HEK293 (cell line): ENCODE data around the gene PLCL2.

Experiments
- CTCF ChIA-PET: fragments of 350-600 bp; formaldehyde crosslinking; extraction: SDS; loops from one replicate; lab custom pipeline; 2021; ENCODE audit warnings: antibody characterized with exemption; lab: Yijun Ruan, JAX
- POLR2A ChIA-PET: fragments of 300-600 bp; formaldehyde crosslinking; extraction: SDS; loops from one replicate; lab custom pipeline; 2020; ENCODE audit warnings: antibody characterized with exemption, inconsistent platforms; lab: Yijun Ruan, JAX
- H3K27ac ChIP-seq: fragments of 200-500 bp; sonication (Bioruptor generic); 2 replicates; pipeline ENCODE4 v1.5.1; 2014; ENCODE audit warnings: low read depth, low read length, control low read depth, inconsistent platforms; ENCODE audit errors: extremely low read depth
- H3K36me3 ChIP-seq, 2 experiments: fragments of 200-500 bp in 1 of 2; sonication (Bioruptor generic) in 1 of 2; 1 replicate in 1 of 2; 2 replicates in 1 of 2; pipeline ENCODE4 v1.5.1; 2014 to 2017; ENCODE audit warnings: inconsistent platforms in 2 of 2, low read length in 2 of 2; ENCODE audit not compliant: control insufficient read depth in 2 of 2, insufficient read depth in 1 of 2
- H3K4me1 ChIP-seq: fragments of 200-500 bp; sonication (Bioruptor generic); 2 replicates; pipeline ENCODE4 v1.5.1; 2014; ENCODE audit warnings: mild to moderate bottlenecking, low read length, inconsistent platforms; ENCODE audit not compliant: control insufficient read depth, insufficient read depth
- H3K4me3 ChIP-seq: 2 replicates; pipeline ENCODE4 v1.5.1; 2011; ENCODE audit warnings: low read depth, mild to moderate bottlenecking, control low read depth, low read length, moderate library complexity
- H3K9me3 ChIP-seq: fragments of 200-500 bp; sonication (Bioruptor generic); 2 replicates; pipeline ENCODE4 v1.5.1; 2014; ENCODE audit warnings: low read depth, low read length, inconsistent platforms; ENCODE audit not compliant: control insufficient read depth, insufficient read depth
- HOXD13 ChIP-seq: sonication (generic); formaldehyde crosslinking; IDR thresholded peaks from 2 replicates; pipeline ENCODE4 v1.8.0; 2022; ENCODE audit warnings: missing genetic modification reagents, borderline replicate concordance
- KLF10 ChIP-seq: fragments of 450-650 bp; IDR thresholded peaks from 2 replicates; pipeline ENCODE4 v1.5.1; 2018; ENCODE audit warnings: missing biosample characterization, mild to moderate bottlenecking, missing genetic modification characterization
- KLF16 ChIP-seq: fragments of 450-650 bp; formaldehyde crosslinking; IDR thresholded peaks from 2 replicates; pipeline ENCODE4 v1.5.1; 2017; ENCODE audit warnings: missing biosample characterization, missing genetic modification characterization
- RBAK ChIP-seq: fragments of 450-650 bp; formaldehyde crosslinking; IDR thresholded peaks from 2 replicates; pipeline ENCODE4 v1.5.1; 2016; ENCODE audit warnings: missing biosample characterization, missing genetic modification characterization
- YY1 ChIP-seq: fragments of 450-650 bp; formaldehyde crosslinking; IDR thresholded peaks from 2 replicates; pipeline ENCODE4 v1.5.1; 2018; ENCODE audit warnings: missing biosample characterization, missing genetic modification characterization
- ZBTB1 ChIP-seq: fragments of 450-650 bp; formaldehyde crosslinking; IDR thresholded peaks from 2 replicates; pipeline ENCODE4 v1.5.1; 2016; ENCODE audit warnings: missing biosample characterization, missing genetic modification characterization
- ZBTB21 ChIP-seq: fragments of 450-650 bp; formaldehyde crosslinking; IDR thresholded peaks from 2 replicates; pipeline ENCODE4 v1.5.1; 2017; ENCODE audit warnings: missing biosample characterization, missing genetic modification characterization
- ZFHX2 ChIP-seq: fragments of 450-650 bp; formaldehyde crosslinking; conservative IDR thresholded peaks from 2 replicates; pipeline ENCODE4 v1.5.1; 2016; ENCODE audit warnings: missing biosample characterization, missing genetic modification characterization
- ZNF174 ChIP-seq: fragments of 450-650 bp; formaldehyde crosslinking; IDR thresholded peaks from 2 replicates; pipeline ENCODE4 v1.5.0; 2017; ENCODE audit warnings: missing biosample characterization, mild to moderate bottlenecking, missing genetic modification characterization
- ZNF354C ChIP-seq: fragments of 450-650 bp; formaldehyde crosslinking; IDR thresholded peaks from 2 replicates; pipeline ENCODE4 v1.5.1; 2016; ENCODE audit warnings: missing biosample characterization, missing genetic modification characterization, low read depth, borderline replicate concordance
- ZNF394 ChIP-seq: fragments of 450-650 bp; formaldehyde crosslinking; IDR thresholded peaks from 2 replicates; pipeline ENCODE4 v1.5.1; 2016; ENCODE audit warnings: missing biosample characterization, missing genetic modification characterization, mild to moderate bottlenecking, moderate library complexity, borderline replicate concordance
- ZNF433 ChIP-seq: fragments of 450-650 bp; formaldehyde crosslinking; IDR thresholded peaks from 2 replicates; pipeline ENCODE4 v1.5.1; 2016; ENCODE audit warnings: missing biosample characterization, missing genetic modification characterization, low read depth
- ZNF48 ChIP-seq: fragments of 450-650 bp; formaldehyde crosslinking; IDR thresholded peaks from 2 replicates; pipeline ENCODE4 v1.5.1; 2016; ENCODE audit warnings: missing biosample characterization, missing genetic modification characterization
- ZNF555 ChIP-seq: fragments of 450-650 bp; formaldehyde crosslinking; conservative IDR thresholded peaks from 2 replicates; pipeline ENCODE4 v1.5.1; 2017; ENCODE audit warnings: missing biosample characterization, mild to moderate bottlenecking, missing genetic modification characterization, inconsistent platforms
- ZNF596 ChIP-seq: fragments of 450-650 bp; IDR thresholded peaks from 2 replicates; pipeline ENCODE4 v1.5.0; 2018; ENCODE audit warnings: missing biosample characterization, mild to moderate bottlenecking, missing genetic modification characterization, moderate library complexity
- ZNF843 ChIP-seq: fragments of 450-650 bp; formaldehyde crosslinking; IDR thresholded peaks from 2 replicates; pipeline ENCODE4 v1.5.1; 2016; ENCODE audit warnings: missing biosample characterization, missing genetic modification characterization
- ZSCAN16 ChIP-seq: fragments of 450-650 bp; formaldehyde crosslinking; IDR thresholded peaks from 2 replicates; pipeline ENCODE4 v1.5.1; 2016; ENCODE audit warnings: missing biosample characterization, missing genetic modification characterization
- TF ChIP-seq, protein P1 (sequence below): fragments of 450-650 bp; formaldehyde crosslinking; IDR thresholded peaks from 2 replicates; pipeline ENCODE4 v1.5.1; 2017; ENCODE audit warnings: missing biosample characterization, missing genetic modification characterization
- TF ChIP-seq, protein P2 (sequence below): fragments of 450-650 bp; formaldehyde crosslinking; IDR thresholded peaks from 2 replicates; pipeline ENCODE4 v1.5.1; 2016; ENCODE audit warnings: missing biosample characterization, missing genetic modification characterization, borderline replicate concordance
- TF ChIP-seq, protein P3 (sequence below): fragments of 450-650 bp; formaldehyde crosslinking; IDR thresholded peaks from 2 replicates; pipeline ENCODE4 v1.5.1; 2016; ENCODE audit warnings: missing biosample characterization, missing genetic modification characterization
- TF ChIP-seq, protein P4 (sequence below): fragments of 450-650 bp; formaldehyde crosslinking; IDR thresholded peaks from 2 replicates; pipeline ENCODE4 v1.5.1; 2016; ENCODE audit warnings: missing biosample characterization, missing genetic modification characterization
- TF ChIP-seq, protein P5 (sequence below): fragments of 450-650 bp; formaldehyde crosslinking; IDR thresholded peaks from 2 replicates; pipeline ENCODE4 v1.5.0; 2017; ENCODE audit warnings: missing biosample characterization, missing genetic modification characterization, borderline replicate concordance

Gene PLCL2

DNA sequence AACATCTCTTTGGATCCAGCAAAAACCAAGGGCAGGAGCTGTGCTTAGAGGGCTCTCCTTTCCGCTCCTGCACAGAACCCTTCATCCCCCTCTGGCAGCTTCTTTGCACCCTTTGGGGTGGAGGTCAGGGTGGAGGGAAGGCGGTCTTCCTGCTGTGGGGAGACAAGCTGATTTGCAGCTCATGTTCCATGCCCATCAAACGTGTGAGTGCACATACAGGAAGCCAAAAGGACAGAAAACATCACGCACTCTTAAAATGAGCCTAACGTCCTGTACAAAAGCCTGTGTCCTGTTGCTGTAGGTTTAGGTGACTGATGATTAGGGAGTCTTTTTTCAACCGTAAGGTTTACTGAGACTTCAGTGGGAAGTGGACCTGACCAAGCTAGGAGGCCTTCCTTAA lies 195.2 kb downstream of the PLCL2 start:
- ChIA-PET POLR2A (no interaction called here), CTCF (no interaction called here)
- TF ChIP-seq, protein P1, sequence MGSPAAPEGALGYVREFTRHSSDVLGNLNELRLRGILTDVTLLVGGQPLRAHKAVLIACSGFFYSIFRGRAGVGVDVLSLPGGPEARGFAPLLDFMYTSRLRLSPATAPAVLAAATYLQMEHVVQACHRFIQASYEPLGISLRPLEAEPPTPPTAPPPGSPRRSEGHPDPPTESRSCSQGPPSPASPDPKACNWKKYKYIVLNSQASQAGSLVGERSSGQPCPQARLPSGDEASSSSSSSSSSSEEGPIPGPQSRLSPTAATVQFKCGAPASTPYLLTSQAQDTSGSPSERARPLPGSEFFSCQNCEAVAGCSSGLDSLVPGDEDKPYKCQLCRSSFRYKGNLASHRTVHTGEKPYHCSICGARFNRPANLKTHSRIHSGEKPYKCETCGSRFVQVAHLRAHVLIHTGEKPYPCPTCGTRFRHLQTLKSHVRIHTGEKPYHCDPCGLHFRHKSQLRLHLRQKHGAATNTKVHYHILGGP (tag by site-specific recombination) = no peak
- TF ChIP-seq ZSCAN16 (tag by site-specific recombination) (no peak), ZNF48 (tag by site-specific recombination) (no peak), ZNF843 (tag by site-specific recombination) (no peak), ZBTB1 (no peak), ZNF596 (tag by site-specific recombination) (no peak), RBAK (tag by site-specific recombination) (no peak), ZNF354C (tag by site-specific recombination) (no peak)
- TF ChIP-seq, protein P2, sequence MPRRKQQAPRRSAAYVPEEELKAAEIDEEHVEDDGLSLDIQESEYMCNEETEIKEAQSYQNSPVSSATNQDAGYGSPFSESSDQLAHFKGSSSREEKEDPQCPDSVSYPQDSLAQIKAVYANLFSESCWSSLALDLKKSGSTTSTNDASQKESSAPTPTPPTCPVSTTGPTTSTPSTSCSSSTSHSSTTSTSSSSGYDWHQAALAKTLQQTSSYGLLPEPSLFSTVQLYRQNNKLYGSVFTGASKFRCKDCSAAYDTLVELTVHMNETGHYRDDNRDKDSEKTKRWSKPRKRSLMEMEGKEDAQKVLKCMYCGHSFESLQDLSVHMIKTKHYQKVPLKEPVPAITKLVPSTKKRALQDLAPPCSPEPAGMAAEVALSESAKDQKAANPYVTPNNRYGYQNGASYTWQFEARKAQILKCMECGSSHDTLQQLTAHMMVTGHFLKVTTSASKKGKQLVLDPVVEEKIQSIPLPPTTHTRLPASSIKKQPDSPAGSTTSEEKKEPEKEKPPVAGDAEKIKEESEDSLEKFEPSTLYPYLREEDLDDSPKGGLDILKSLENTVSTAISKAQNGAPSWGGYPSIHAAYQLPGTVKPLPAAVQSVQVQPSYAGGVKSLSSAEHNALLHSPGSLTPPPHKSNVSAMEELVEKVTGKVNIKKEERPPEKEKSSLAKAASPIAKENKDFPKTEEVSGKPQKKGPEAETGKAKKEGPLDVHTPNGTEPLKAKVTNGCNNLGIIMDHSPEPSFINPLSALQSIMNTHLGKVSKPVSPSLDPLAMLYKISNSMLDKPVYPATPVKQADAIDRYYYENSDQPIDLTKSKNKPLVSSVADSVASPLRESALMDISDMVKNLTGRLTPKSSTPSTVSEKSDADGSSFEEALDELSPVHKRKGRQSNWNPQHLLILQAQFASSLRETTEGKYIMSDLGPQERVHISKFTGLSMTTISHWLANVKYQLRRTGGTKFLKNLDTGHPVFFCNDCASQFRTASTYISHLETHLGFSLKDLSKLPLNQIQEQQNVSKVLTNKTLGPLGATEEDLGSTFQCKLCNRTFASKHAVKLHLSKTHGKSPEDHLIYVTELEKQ (tag by site-specific recombination) = no peak
- Histone ChIP-seq H3K9me3 (no peaks in the 10 kb centered on the region), H3K36me3 (peaks cover 0 to 3% of the 10 kb centered on the region in 2 experiments; a peak in 1 of 3 replicates), H3K4me3 (no peak overlapping the region), H3K27ac (no peak overlapping the region), H3K4me1 (no peaks in the 10 kb centered on the region)

DNA sequence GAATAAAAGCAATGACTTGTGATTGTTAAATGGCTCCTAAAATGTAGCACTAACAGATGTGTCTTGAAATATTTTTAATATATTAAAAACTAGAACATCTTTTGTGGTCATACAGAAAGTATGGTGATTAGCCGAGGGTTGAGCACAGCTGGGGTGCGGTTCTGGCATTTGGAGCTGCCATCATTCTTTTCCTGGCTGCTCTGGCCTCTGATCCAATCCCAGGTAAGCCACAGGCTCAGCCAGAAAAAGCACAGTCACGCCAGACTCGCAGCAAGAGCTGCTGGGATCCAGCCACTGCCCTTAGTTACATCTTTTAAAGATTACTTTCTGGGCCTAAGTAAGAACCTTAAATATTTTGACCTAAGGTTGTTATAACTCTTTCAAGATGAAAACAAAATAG lies 196.8 kb downstream of the PLCL2 start:
- peaks cover 0 to 3% of the 10 kb centered on the region in 2 experiments; a peak in 1 of 3 replicates for H3K36me3 ChIP-seq
- ChIA-PET POLR2A (no interaction called here), CTCF (interaction anchor here (0.6 kb wide), 1 partner anchor 813 kb away, joined by 4 read pairs; no protein-coding TSS in a partner anchor)
- no peaks in the 10 kb centered on the region for H3K9me3 ChIP-seq
- TF ChIP-seq, protein P1 (tag by site-specific recombination) = no peak
- TF ChIP-seq YY1 = no peak
- TF ChIP-seq HOXD13 (CRISPR knock-in tag) = no peak
- TF ChIP-seq ZNF394 (tag by site-specific recombination) = no peak
- no peak for TF ChIP-seq ZFHX2 (tag by site-specific recombination)
- TF ChIP-seq, protein P3, sequence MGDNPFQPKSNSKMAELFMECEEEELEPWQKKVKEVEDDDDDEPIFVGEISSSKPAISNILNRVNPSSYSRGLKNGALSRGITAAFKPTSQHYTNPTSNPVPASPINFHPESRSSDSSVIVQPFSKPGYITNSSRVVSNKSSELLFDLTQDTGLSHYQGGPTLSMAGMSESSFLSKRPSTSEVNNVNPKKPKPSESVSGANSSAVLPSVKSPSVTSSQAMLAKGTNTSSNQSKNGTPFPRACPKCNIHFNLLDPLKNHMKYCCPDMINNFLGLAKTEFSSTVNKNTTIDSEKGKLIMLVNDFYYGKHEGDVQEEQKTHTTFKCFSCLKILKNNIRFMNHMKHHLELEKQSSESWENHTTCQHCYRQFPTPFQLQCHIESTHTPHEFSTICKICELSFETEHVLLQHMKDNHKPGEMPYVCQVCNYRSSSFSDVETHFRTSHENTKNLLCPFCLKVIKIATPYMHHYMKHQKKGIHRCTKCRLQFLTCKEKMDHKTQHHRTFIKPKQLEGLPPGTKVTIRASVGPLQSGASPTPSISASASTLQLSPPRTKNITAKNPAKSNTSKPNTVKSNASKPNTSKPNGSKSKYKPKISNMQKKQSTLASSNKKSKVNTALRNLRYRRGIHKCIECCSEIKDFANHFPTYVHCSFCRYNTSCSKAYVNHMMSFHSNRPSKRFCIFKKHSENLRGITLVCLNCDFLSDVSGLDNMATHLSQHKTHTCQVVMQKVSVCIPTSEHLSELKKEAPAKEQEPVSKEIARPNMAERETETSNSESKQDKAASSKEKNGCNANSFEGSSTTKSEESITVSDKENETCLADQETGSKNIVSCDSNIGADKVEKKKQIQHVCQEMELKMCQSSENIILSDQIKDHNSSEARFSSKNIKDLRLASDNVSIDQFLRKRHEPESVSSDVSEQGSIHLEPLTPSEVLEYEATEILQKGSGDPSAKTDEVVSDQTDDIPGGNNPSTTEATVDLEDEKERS (tag by site-specific recombination) = no peak
- TF ChIP-seq, protein P4, sequence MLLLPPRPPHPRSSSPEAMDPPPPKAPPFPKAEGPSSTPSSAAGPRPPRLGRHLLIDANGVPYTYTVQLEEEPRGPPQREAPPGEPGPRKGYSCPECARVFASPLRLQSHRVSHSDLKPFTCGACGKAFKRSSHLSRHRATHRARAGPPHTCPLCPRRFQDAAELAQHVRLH = no peak
- TF ChIP-seq KLF10 (tag by site-specific recombination) = no peak
- no peak for TF ChIP-seq ZNF433 (tag by site-specific recombination)
- TF ChIP-seq, protein P5, sequence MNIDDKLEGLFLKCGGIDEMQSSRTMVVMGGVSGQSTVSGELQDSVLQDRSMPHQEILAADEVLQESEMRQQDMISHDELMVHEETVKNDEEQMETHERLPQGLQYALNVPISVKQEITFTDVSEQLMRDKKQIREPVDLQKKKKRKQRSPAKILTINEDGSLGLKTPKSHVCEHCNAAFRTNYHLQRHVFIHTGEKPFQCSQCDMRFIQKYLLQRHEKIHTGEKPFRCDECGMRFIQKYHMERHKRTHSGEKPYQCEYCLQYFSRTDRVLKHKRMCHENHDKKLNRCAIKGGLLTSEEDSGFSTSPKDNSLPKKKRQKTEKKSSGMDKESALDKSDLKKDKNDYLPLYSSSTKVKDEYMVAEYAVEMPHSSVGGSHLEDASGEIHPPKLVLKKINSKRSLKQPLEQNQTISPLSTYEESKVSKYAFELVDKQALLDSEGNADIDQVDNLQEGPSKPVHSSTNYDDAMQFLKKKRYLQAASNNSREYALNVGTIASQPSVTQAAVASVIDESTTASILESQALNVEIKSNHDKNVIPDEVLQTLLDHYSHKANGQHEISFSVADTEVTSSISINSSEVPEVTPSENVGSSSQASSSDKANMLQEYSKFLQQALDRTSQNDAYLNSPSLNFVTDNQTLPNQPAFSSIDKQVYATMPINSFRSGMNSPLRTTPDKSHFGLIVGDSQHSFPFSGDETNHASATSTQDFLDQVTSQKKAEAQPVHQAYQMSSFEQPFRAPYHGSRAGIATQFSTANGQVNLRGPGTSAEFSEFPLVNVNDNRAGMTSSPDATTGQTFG = no peak
- no peak for TF ChIP-seq ZBTB21 (tag by site-specific recombination)
- no peak for TF ChIP-seq ZNF174 (tag by site-specific recombination)
- TF ChIP-seq ZNF555 = no peak
- no peak for TF ChIP-seq KLF16 (tag by site-specific recombination)
- no peak for TF ChIP-seq ZNF48 (tag by site-specific recombination)
- no peak overlapping the region for H3K27ac ChIP-seq
- H3K4me1 ChIP-seq = no peaks in the 10 kb centered on the region
- no peak overlapping the region for H3K4me3 ChIP-seq
